ENCODE data around the gene SETD5. TPM values are rescaled to one million over a fixed set of nuclear protein-coding genes. Genes with fewer than 3 reads are reported as not detected.
A peak's percentile ranks its signal among the peaks of the same experiment; 100 is the strongest.

The SETD5 gene
- total and polyA plus RNA-seq, 2 donors (not counting 1 experiment from before 2014, with no cell fraction given), result 53.7 to 62.5 TPM

DNA sequence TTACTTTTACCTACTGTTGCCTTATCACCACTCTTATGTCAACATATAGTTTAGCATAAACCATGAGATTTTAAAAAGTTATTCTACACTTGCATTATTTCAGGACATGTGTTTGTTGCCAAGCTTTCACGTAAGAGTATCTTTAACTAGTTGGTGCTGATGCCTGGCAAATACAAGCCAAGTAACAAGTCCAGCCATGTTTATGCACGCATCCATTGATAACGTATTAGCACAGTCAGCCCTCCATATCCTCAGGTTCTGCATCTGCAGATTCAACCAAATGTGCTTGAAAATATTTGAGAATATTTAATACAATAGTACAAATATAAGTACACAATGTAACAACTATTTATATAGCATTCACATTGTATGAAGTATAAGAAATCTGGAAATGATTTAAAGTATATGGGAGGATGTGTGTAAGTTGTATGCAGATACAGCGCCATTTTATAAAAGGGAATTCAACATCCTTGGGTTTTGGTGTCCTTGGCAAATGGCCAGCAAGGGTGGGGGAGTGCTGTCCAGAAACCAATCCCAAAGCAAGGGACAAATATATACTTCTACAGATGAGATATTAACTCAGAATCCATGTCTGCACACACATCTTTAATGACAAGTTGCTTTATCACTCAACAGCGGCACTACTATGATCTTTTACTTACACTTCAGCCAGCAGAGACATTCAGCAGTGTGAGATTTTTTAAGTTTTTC, 8.7 kb upstream of the SETD5 start:
- no peak for DNase-seq (ENCODE audit: low read depth in 2 of 2)
- no peak overlapping the region for H3K4me2 ChIP-seq (ENCODE audit: extremely low read depth, insufficient read depth, low read length)
- H3K4me3 ChIP-seq (replicated peaks in 1 of 4; ENCODE audit: control extremely low read depth in 1 of 4, insufficient read depth in 1 of 4, low read depth in 3 of 4, low read length in 4 of 4), result no peak overlapping the region
- no peaks in the 10 kb centered on the region for H3K27me3 ChIP-seq (ENCODE audit: control insufficient read depth, insufficient read depth, low read length)
- TF ChIP-seq CTCF (conservative IDR thresholded peaks at IDR 0.05 in 1 of 2, IDR thresholded peaks at IDR 0.05 in 1 of 2; ENCODE audit: low read depth in 1 of 2, low read length in 2 of 2), result no peak
- no peak for TF ChIP-seq EZH2 (IDR thresholded peaks at IDR 0.05; ENCODE audit: low read length, missing control alignments)
- H3K79me2 ChIP-seq (ENCODE audit: control insufficient read depth, insufficient read depth, low read length), result peaks cover 52% of the 10 kb centered on the region
- no peaks in the 10 kb centered on the region for H4K20me1 ChIP-seq (ENCODE audit: control insufficient read depth, extremely low read depth, insufficient read depth, low read length)
- H3K4me1 ChIP-seq (ENCODE audit: control insufficient read depth, extremely low read depth, insufficient read depth, low read length), result peaks cover 2% of the 10 kb centered on the region
- no peaks in the 10 kb centered on the region for H3K9me3 ChIP-seq (ENCODE audit: control insufficient read depth, insufficient read depth, low read depth, low read length)
- no peak overlapping the region for H2AFZ ChIP-seq (ENCODE audit: low read length)
- H3K36me3 ChIP-seq (ENCODE audit: control insufficient read depth, insufficient read depth, low read length), result peaks cover 9% of the 10 kb centered on the region
- no peak overlapping the region for H3K27ac ChIP-seq (ENCODE audit: insufficient read depth, low read length)
- no peak overlapping the region for H3K9ac ChIP-seq (ENCODE audit: insufficient read depth, low read length)

DNA sequence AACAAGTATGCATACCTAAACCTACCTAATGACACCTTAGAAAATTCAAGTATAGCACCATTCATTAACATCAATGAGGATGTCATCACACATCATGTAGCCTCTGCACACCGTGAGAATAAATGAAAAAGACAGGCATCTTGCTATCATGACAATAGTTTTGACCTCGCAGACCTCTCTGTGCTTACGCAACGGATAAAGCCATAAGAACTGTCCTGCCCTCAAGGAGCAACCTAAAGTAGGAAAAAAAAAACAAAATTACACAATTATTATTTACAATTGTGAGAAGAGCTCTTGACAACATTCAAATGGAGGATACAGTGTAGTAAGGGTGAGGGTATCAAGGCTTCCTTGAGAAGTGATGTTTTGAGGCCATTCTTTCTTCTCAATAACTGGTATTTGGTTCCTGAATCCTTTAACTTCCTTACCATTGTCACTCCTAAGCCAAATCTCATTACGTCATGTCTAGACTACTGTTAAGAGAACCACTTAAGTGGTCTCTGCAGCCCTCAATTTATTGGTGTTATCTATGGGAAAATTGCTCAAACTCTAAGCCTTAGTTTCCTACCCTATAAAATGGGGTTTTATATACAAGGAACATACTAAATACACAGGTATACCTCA, 7.0 kb upstream of the SETD5 start:
- Histone ChIP-seq H3K27me3 (ENCODE audit: control insufficient read depth, insufficient read depth, low read length) (no peaks in the 10 kb centered on the region), H2AFZ (ENCODE audit: low read length) (no peak overlapping the region), H3K4me2 (ENCODE audit: extremely low read depth, insufficient read depth, low read length) (no peak overlapping the region), H3K9ac (ENCODE audit: insufficient read depth, low read length) (no peak overlapping the region), H3K4me3 (replicated peaks in 1 of 4; ENCODE audit: control extremely low read depth in 1 of 4, insufficient read depth in 1 of 4, low read depth in 3 of 4, low read length in 4 of 4) (no peak overlapping the region), H3K9me3 (ENCODE audit: control insufficient read depth, insufficient read depth, low read depth, low read length) (no peaks in the 10 kb centered on the region), H4K20me1 (ENCODE audit: control insufficient read depth, extremely low read depth, insufficient read depth, low read length) (peaks cover 3% of the 10 kb centered on the region), H3K4me1 (ENCODE audit: control insufficient read depth, extremely low read depth, insufficient read depth, low read length) (peaks cover 5% of the 10 kb centered on the region), H3K79me2 (ENCODE audit: control insufficient read depth, insufficient read depth, low read length) (peaks cover 69% of the 10 kb centered on the region), H3K36me3 (ENCODE audit: control insufficient read depth, insufficient read depth, low read length) (peaks cover 9% of the 10 kb centered on the region), H3K27ac (ENCODE audit: insufficient read depth, low read length) (no peak overlapping the region)
- no peak for DNase-seq (ENCODE audit: low read depth in 2 of 2)
- TF ChIP-seq EZH2 (IDR thresholded peaks at IDR 0.05; ENCODE audit: low read length, missing control alignments), result no peak
- TF ChIP-seq CTCF (conservative IDR thresholded peaks at IDR 0.05 in 1 of 2, IDR thresholded peaks at IDR 0.05 in 1 of 2; ENCODE audit: low read depth in 1 of 2, low read length in 2 of 2), result no peak

GRCh38 chr3:9392041-9392440, 5.4 kb upstream of the SETD5 start:
- no peak for TF ChIP-seq EZH2 (IDR thresholded peaks at IDR 0.05; ENCODE audit: low read length, missing control alignments)
- no peak for TF ChIP-seq CTCF (conservative IDR thresholded peaks at IDR 0.05 in 1 of 2, IDR thresholded peaks at IDR 0.05 in 1 of 2; ENCODE audit: low read depth in 1 of 2, low read length in 2 of 2)
- Histone ChIP-seq H3K9me3 (ENCODE audit: control insufficient read depth, insufficient read depth, low read depth, low read length) (no peaks in the 10 kb centered on the region), H3K36me3 (ENCODE audit: control insufficient read depth, insufficient read depth, low read length) (peaks cover 7% of the 10 kb centered on the region), H4K20me1 (ENCODE audit: control insufficient read depth, extremely low read depth, insufficient read depth, low read length) (peaks cover 3% of the 10 kb centered on the region), H3K27ac (ENCODE audit: insufficient read depth, low read length) (no peak overlapping the region), H3K4me1 (ENCODE audit: control insufficient read depth, extremely low read depth, insufficient read depth, low read length) (peaks cover 5% of the 10 kb centered on the region), H3K4me3 (replicated peaks in 1 of 4; ENCODE audit: control extremely low read depth in 1 of 4, insufficient read depth in 1 of 4, low read depth in 3 of 4, low read length in 4 of 4) (no peak overlapping the region), H2AFZ (ENCODE audit: low read length) (no peak overlapping the region), H3K9ac (ENCODE audit: insufficient read depth, low read length) (no peak overlapping the region), H3K79me2 (ENCODE audit: control insufficient read depth, insufficient read depth, low read length) (peaks cover 75% of the 10 kb centered on the region), H3K27me3 (ENCODE audit: control insufficient read depth, insufficient read depth, low read length) (no peaks in the 10 kb centered on the region), H3K4me2 (ENCODE audit: extremely low read depth, insufficient read depth, low read length) (peak overlapping the region; percentile 15)
- DNase-seq (ENCODE audit: low read depth in 2 of 2), result no peak

Measured in fibroblast of lung (primary cell).